Ovary (tissue), 9 donors: Measurements from ENCODE around the gene CTCF. TPM values are rescaled to one million over a fixed set of nuclear protein-coding genes. Genes with fewer than 3 reads are reported as not detected.

Experiments
- DNase-seq, 5 donors: peaks; one replicate each; pipeline ENCODE4 v3.0.0-alpha.2; 2019 to 2020
- H3K27ac ChIP-seq, 2 donors: fragments of 200-600 bp; one replicate each; pipeline versions ENCODE4 v1.5.1 to v1.8.0; 2019 to 2022
- H3K27me3 ChIP-seq: fragments of 200-600 bp; one replicate; pipeline ENCODE4 v1.8.0; 2022
- H3K36me3 ChIP-seq: fragments of 200-600 bp; sonication (generic); one replicate; pipeline ENCODE4 v1.5.1; 2019
- H3K4me1 ChIP-seq: one replicate; pipeline ENCODE4 v1.8.1; 2013; ENCODE audit warnings: mild to moderate bottlenecking, moderate library complexity; ENCODE audit not compliant: insufficient read depth
- H3K4me3 ChIP-seq: fragments of 200-600 bp; sonication (generic); one replicate; pipeline ENCODE4 v1.5.1; 2017
- H3K9me3 ChIP-seq, 2 donors: fragments of 200-600 bp in 1 of 2; sonication (generic) in 1 of 2; one replicate each; pipeline versions ENCODE4 v1.5.1 to v1.8.1; 2013 to 2019; ENCODE audit warnings: mild to moderate bottlenecking in 1 of 2, moderate library complexity in 1 of 2
- CTCF ChIP-seq, 3 donors: fragments of 450-650 bp in 2 of 3; fragments of 200-600 bp in 1 of 3; IDR thresholded peaks; one replicate each; pipeline versions ENCODE4 v1.5.1 to v1.8.0; 2016 to 2022; ENCODE audit warnings: antibody characterized with exemption in 3 of 3, mild to moderate bottlenecking in 1 of 3
- EP300 ChIP-seq: sonication (generic); formaldehyde crosslinking; IDR thresholded peaks from one replicate; pipeline ENCODE4 v1.6.1; 2017; ENCODE audit warnings: antibody characterized with exemption
- POLR2A ChIP-seq: fragments of 450-650 bp; IDR thresholded peaks from one replicate; pipeline ENCODE4 v1.6.1; 2017; ENCODE audit warnings: antibody characterized with exemption, mild to moderate bottlenecking, moderate library complexity
- WGBS, 3 donors: extraction: QIAGEN DNeasy Blood & Tissue Kit in 1 of 3; methylation state at CpG; one replicate each; pipeline versions ENCODE4 v1.1.5 to v1.1.7; 2013 to 2017; 5-methylcytosine and 5-hydroxymethylcytosine counted together
- intact Hi-C, 4 donors: fragments of 100-400 bp; cut with DNase I; formaldehyde crosslinking; loops; one replicate each; pipeline versions ENCODE4 v1.11.0 to v1.15.1; 2022 to 2023
- polyA plus RNA-seq, 2 donors: library from polyadenylated mRNA; stranded (reverse); fragments of 200-250 nt in 1 of 2; fragments of 350-450 nt in 1 of 2; fragmentation: Illumina TruSeq in 1 of 2; extraction: RNeasy Lipid Tissue Mini Kit (QIAGEN cat#74804) in 1 of 2; gene quantifications; one replicate each; pipeline ENCODE4 v1.2.3, GENCODE V29; 2013 to 2014
- total RNA-seq, 7 donors: library from RNA; depleted of rRNA in 2 of 7; stranded (reverse); fragments of >200 nt in 2 of 7; fragmentation: NEBNext Ultra II Directional in 3 of 7; extraction: Animal tissue kit (Norgen Biotek cat#: 25700) in 3 of 7; gene quantifications; one replicate each; pipeline versions ENCODE4 v1.1.0 to v1.2.4, GENCODE V29; 2016 to 2023
- donor health status: DM: no; HTN: no; CAD: no; lungs with moderate emphysema.
- donor health status: DM: no; HTN: no; CAD: no.
- donor health status: Bipolar disorder and iron deficiency.
- donor health status: DM: yes; HTN: yes; CAD: no.
- donor health status: DM: no; HTN: no; CAD: no.
- donor health status: DM: yes; HTN: yes; CAD: no.

Gene CTCF
- total and polyA plus RNA-seq, 9 donors: 21.0 to 48.4 (median 42.2) TPM

- Histone ChIP-seq H3K36me3 (no peaks in the 10 kb centered on the region), H3K4me1 (no peaks in the 10 kb centered on the region), H3K4me3 (no peak overlapping the region), H3K27ac (no peak overlapping the region), H3K9me3 (no peaks in the 10 kb centered on the region), H3K27me3 (no peaks in the 10 kb centered on the region)
- intact Hi-C loops: loop anchor here in 1 of 4 donors (5.0 kb wide), 1 partner anchor 35 kb away; the partner anchor contains the start of genes AGRP and ATP6V0D1
- TF ChIP-seq EP300 (no peak), CTCF (IDR thresholded peaks at IDR 0.05) (no peak), POLR2A (no peak)
- no peak for DNase-seq
- WGBS, 3 donors: 71 to 91% (median 76%) methylated on average over 3 of the region's 3 CpGs
These were observed 45.2 kb upstream of the CTCF start for GRCh38 chr16:67517155-67517445.

- TF ChIP-seq EP300 (no peak), POLR2A (no peak), CTCF (IDR thresholded peaks at IDR 0.05) (no peak)
- Histone ChIP-seq H3K4me3 (no peak overlapping the region), H3K36me3 (no peaks in the 10 kb centered on the region), H3K27me3 (no peaks in the 10 kb centered on the region), H3K4me1 (no peaks in the 10 kb centered on the region), H3K27ac (no peak overlapping the region), H3K9me3 (no peaks in the 10 kb centered on the region)
- intact Hi-C loops: loop anchor here in 1 of 4 donors (5.0 kb wide), 1 partner anchor 36 kb away; the partner anchor contains the start of genes AGRP and ATP6V0D1
- 62 to 67% (median 64%) methylated on average over 11 of the region's 11 CpGs for WGBS, 3 donors
- no peak for DNase-seq
These were observed 44.5 kb upstream of the CTCF start for GRCh38 chr16:67517661-67518423.

- Histone ChIP-seq H3K27ac (no peak overlapping the region), H3K36me3 (no peaks in the 10 kb centered on the region), H3K27me3 (no peaks in the 10 kb centered on the region), H3K4me3 (no peak overlapping the region), H3K9me3 (no peaks in the 10 kb centered on the region), H3K4me1 (no peaks in the 10 kb centered on the region)
- intact Hi-C loops: loop anchor here in 1 of 4 donors (5.0 kb wide), 1 partner anchor 36 kb away; the partner anchor contains the start of genes AGRP and ATP6V0D1
- 82 to 90% (median 84%) methylated on average over 8 of the region's 8 CpGs for WGBS, 3 donors
- DNase-seq: no peak
- TF ChIP-seq EP300: no peak
- no peak for TF ChIP-seq CTCF (IDR thresholded peaks at IDR 0.05)
- no peak for TF ChIP-seq POLR2A
These were observed 43.6 kb upstream of the CTCF start for GRCh38 chr16:67518676-67519075.

GRCh38 chr16:67519242-67519641 is 43.1 kb upstream of the CTCF start:
- no peak overlapping the region for H3K27ac ChIP-seq
- WGBS, 3 donors: 53 to 58% (median 55%) methylated on average over 4 of the region's 4 CpGs
- H3K9me3 ChIP-seq: no peaks in the 10 kb centered on the region
- no peaks in the 10 kb centered on the region for H3K27me3 ChIP-seq
- no peak for TF ChIP-seq EP300
- TF ChIP-seq CTCF (IDR thresholded peaks at IDR 0.05): no peak
- no peak for TF ChIP-seq POLR2A
- no peaks in the 10 kb centered on the region for H3K36me3 ChIP-seq
- no peaks in the 10 kb centered on the region for H3K4me1 ChIP-seq
- no peak for DNase-seq
- H3K4me3 ChIP-seq: no peak overlapping the region
- intact Hi-C loops: loop anchor here in 1 of 4 donors (5.0 kb wide), 1 partner anchor 37 kb away; the partner anchor contains the start of genes AGRP and ATP6V0D1
